Ovary (tissue), 3 donors: ENCODE results near the gene THRAP3.

ENCODE experiments used
- EP300 ChIP-seq: sonication (generic); formaldehyde crosslinking; IDR thresholded peaks from one replicate; pipeline ENCODE4 v1.6.1; 2017; ENCODE audit warnings: antibody characterized with exemption
- POLR2A ChIP-seq: fragments of 450-650 bp; IDR thresholded peaks from one replicate; pipeline ENCODE4 v1.6.1; 2017; ENCODE audit warnings: antibody characterized with exemption, mild to moderate bottlenecking, moderate library complexity
- TF ChIP-seq, protein P1 (sequence below), 3 donors: fragments of 450-650 bp in 2 of 3; fragments of 200-600 bp in 1 of 3; IDR thresholded peaks; one replicate each; pipeline versions ENCODE4 v1.5.1 to v1.8.0; 2016 to 2022; ENCODE audit warnings: antibody characterized with exemption in 3 of 3, mild to moderate bottlenecking in 1 of 3
- donor health status: DM: no; HTN: no; CAD: no.

DNA sequence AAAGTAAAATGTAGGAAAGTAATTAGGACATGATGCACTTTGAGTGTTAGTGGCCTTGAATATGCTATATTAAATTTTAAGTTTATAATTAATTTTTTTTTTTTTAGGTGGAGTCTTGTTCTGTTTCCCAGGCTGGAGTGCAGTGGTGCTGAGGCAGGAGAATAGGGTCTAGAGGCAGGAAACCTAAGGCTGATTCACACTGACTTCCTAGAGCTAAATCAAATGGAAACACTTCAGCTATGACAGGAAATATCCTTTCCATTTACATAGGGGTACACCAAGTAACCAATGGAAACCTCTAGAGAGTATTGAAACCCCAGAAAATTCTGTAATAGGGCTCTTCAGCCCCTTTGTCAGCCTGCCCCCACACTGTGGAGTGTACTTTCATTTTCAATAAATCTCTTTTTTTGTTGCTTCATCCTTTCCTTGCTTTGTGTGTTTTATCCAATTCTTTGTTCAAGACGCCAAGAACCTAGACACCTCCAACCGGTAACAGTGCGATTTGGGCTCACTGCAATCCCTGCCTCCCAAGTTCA, 17.9 kb upstream of the THRAP3 start:
- TF ChIP-seq, protein P1, sequence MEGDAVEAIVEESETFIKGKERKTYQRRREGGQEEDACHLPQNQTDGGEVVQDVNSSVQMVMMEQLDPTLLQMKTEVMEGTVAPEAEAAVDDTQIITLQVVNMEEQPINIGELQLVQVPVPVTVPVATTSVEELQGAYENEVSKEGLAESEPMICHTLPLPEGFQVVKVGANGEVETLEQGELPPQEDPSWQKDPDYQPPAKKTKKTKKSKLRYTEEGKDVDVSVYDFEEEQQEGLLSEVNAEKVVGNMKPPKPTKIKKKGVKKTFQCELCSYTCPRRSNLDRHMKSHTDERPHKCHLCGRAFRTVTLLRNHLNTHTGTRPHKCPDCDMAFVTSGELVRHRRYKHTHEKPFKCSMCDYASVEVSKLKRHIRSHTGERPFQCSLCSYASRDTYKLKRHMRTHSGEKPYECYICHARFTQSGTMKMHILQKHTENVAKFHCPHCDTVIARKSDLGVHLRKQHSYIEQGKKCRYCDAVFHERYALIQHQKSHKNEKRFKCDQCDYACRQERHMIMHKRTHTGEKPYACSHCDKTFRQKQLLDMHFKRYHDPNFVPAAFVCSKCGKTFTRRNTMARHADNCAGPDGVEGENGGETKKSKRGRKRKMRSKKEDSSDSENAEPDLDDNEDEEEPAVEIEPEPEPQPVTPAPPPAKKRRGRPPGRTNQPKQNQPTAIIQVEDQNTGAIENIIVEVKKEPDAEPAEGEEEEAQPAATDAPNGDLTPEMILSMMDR (IDR thresholded peaks at IDR 0.05) = no peak
- TF ChIP-seq POLR2A (no peak), EP300 (no peak)
